ENCODE measurements around the gene PCDHGA12. TPM values are rescaled to one million over a fixed set of nuclear protein-coding genes. Genes with fewer than 3 reads are reported as not detected.
"Not testable (repeated sequence)": the region's sequence is repeated elsewhere in the genome, so short reads cannot be mapped to it uniquely, and the experiment has no call there.

PCDHGA12 gene
- total RNA-seq, 3 donors from 2014 or later: 9.8 to 12.0 (median 11.1) TPM

GRCh38 chr5:141431286-141431685, 979 bp downstream of the PCDHGA12 start:
- Histone ChIP-seq H3K27ac (no peak overlapping the region), H3K27me3 (no peaks in the 10 kb centered on the region), H3K4me1 (no peaks in the 10 kb centered on the region), H3K4me3 (peak overlapping the region; percentile 26 to 48 (median 36)), H3K36me3 (no peaks in the 10 kb centered on the region), H3K9me3 (peaks cover 86 to 99% of the 10 kb centered on the region in 2 donors)
- no peak for TF ChIP-seq CTCF (IDR thresholded peaks at IDR 0.05)
- TF ChIP-seq POLR2AphosphoS5 (IDR thresholded peaks at IDR 0.05): no peak
- TF ChIP-seq POLR2A (IDR thresholded peaks at IDR 0.05): no peak
- DNase-seq (ENCODE audit: low spot score in 2 of 2): no peak
- intact Hi-C loops (cut with DNase I; ENCODE audit: low total_unique reads): no loop called here

- H3K27me3 ChIP-seq; H3K4me1 ChIP-seq; H3K27ac ChIP-seq; H3K36me3 ChIP-seq; intact Hi-C loops (cut with DNase I; ENCODE audit: low total_unique reads); DNase-seq (ENCODE audit: low spot score in 2 of 2): not testable (repeated sequence)
- Histone ChIP-seq H3K4me3 (peak overlapping the region in 1 of 3 donors; percentile 48), H3K9me3 (peaks cover 86 to 99% of the 10 kb centered on the region in 2 donors)
Measured at GRCh38 chr5:141432308-141432707, 2.0 kb downstream of the PCDHGA12 start.

- DNase-seq (ENCODE audit: low spot score in 2 of 2); intact Hi-C loops (cut with DNase I; ENCODE audit: low total_unique reads); H3K27me3 ChIP-seq; H3K27ac ChIP-seq; H3K4me1 ChIP-seq; H3K36me3 ChIP-seq: not testable (repeated sequence)
- Histone ChIP-seq H3K9me3 (peaks cover 86 to 99% of the 10 kb centered on the region in 2 donors), H3K4me3 (peak overlapping the region in 1 of 3 donors; percentile 27)
Measured at GRCh38 chr5:141432726-141433125, 2.4 kb downstream of the PCDHGA12 start.

DNA sequence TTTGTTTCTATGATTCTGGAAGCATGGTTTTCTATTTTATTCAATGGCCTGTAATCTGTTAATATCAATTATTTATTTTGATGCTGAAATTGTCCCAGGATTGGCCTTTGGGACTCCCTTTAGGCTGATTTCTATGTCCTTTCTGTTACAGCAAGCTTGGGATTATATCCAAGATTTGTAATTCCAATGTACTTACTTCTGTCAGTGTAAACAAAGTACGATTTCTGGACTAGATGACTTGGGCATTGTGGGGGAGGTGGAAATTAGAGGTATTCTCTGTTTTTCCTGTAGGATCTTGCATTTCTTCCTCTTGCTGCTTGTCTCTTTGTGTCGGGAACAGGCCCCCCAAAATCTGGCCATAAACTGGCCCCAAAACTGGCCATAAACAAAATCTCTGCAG, 3.7 kb downstream of the PCDHGA12 start:
- Histone ChIP-seq H3K4me3 (no peak overlapping the region), H3K36me3 (no peaks in the 10 kb centered on the region), H3K27me3 (no peaks in the 10 kb centered on the region), H3K4me1 (no peaks in the 10 kb centered on the region), H3K27ac (no peak overlapping the region), H3K9me3 (peaks cover 84 to 99% of the 10 kb centered on the region in 2 donors)
- TF ChIP-seq CTCF (IDR thresholded peaks at IDR 0.05): no peak
- no peak for TF ChIP-seq POLR2A (IDR thresholded peaks at IDR 0.05)
- no peak for TF ChIP-seq POLR2AphosphoS5 (IDR thresholded peaks at IDR 0.05)
- DNase-seq (ENCODE audit: low spot score in 2 of 2): no peak
- intact Hi-C loops (cut with DNase I; ENCODE audit: low total_unique reads): no loop called here

DNA sequence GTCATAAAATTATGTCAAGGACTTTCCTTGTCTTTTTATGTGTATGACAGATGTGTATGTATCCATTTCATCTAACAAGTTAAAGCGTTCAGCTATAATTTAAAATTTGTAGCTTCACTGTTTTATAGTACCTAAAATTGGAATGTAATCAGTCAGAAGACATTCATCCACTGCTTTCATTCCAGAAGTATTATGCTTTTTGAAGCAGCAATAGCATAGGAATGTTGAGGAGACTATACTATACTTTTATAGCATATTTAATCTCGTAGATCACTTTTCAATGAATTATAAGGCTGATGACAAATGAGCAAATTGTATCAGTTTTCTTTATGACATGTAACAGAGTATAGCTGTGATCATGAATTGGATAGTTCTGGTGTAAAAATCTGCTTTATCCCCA, 6.9 kb downstream of the PCDHGA12 start:
- TF ChIP-seq POLR2AphosphoS5 (IDR thresholded peaks at IDR 0.05) (no peak), CTCF (IDR thresholded peaks at IDR 0.05) (no peak), POLR2A (IDR thresholded peaks at IDR 0.05) (no peak)
- no peaks in the 10 kb centered on the region for H3K4me1 ChIP-seq
- H3K9me3 ChIP-seq: peaks cover 90 to 100% of the 10 kb centered on the region in 2 donors
- H3K4me3 ChIP-seq: no peak overlapping the region
- no peak overlapping the region for H3K27ac ChIP-seq
- H3K36me3 ChIP-seq: no peaks in the 10 kb centered on the region
- H3K27me3 ChIP-seq: no peaks in the 10 kb centered on the region
- DNase-seq (ENCODE audit: low spot score in 2 of 2): no peak
- intact Hi-C loops (cut with DNase I; ENCODE audit: low total_unique reads): no loop called here

DNA sequence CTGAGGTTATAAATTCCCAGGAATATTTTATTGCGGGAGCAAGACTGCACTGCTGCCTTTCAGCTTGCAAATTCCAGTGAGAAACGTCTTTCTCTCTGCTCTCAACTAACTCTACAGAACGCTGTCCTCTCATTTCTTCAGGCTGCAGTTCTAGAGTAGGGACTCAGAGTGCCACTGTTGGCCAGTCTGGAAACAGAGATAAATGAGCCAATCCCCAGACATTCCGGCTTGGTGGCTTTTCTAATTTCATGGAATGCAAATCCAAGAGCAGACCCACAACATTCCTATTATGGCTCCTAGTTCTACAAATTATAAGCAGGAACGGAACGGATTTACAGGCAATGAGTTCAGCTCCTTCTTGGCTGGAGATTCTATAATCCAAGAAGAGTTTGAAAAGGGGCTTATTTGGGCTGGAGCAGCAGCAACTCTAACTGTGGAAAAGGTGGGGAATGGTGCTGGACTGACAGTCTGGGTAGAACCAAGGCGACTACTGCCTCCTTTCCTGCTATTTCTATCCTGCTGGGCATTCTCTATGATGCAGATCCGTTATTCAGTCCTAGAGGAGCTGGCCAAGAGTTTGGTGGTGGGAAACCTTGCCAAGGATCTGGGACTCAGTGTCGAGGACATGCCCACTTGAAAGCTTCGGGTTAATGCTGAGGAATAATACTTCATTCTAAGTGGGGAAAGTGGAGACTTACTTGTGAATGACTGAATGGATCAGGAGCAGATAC, 9.3 kb downstream of the PCDHGA12 start:
- DNase-seq (ENCODE audit: low spot score in 2 of 2): no peak
- Histone ChIP-seq H3K36me3 (no peaks in the 10 kb centered on the region), H3K27ac (no peak overlapping the region), H3K27me3 (no peaks in the 10 kb centered on the region), H3K4me3 (no peak overlapping the region), H3K9me3 (peaks cover 84 to 97% of the 10 kb centered on the region in 2 donors), H3K4me1 (no peaks in the 10 kb centered on the region)
- intact Hi-C loops (cut with DNase I; ENCODE audit: low total_unique reads): no loop called here
- TF ChIP-seq POLR2AphosphoS5 (IDR thresholded peaks at IDR 0.05) (no peak), CTCF (IDR thresholded peaks at IDR 0.05) (no peak), POLR2A (IDR thresholded peaks at IDR 0.05) (no peak)
